Panc1 (cell line): Measurements from ENCODE around the gene PIGC. TPM values are rescaled to one million over a fixed set of nuclear protein-coding genes. Genes with fewer than 3 reads are reported as not detected.

Experiments used
- ATAC-seq: fragments of 200-7000 bp; cut with Tn5 transposase; 2 replicates; pipeline ENCODE4 v1.9.1; 2020; ENCODE audit warnings: mild to moderate bottlenecking, moderate library complexity
- BruUV-seq: library from RNA; stranded (reverse); fragments of 400-500 nt; replicated peaks from 2 replicates; lab custom pipeline; 2021; lab: Mats Ljungman, UMichigan
- CTCF ChIA-PET: fragments of 300-600 bp; sonication (Branson Sonifier 250); formaldehyde crosslinking; loops from one replicate; lab custom pipeline; 2022; ENCODE audit warnings: antibody characterized with exemption; lab: Charles Lee
- POLR2A ChIA-PET: fragments of 300-600 bp; sonication (Branson Sonifier 250); formaldehyde crosslinking; loops from one replicate; lab custom pipeline; 2022; ENCODE audit warnings: antibody characterized with exemption; lab: Charles Lee
- DNase-seq: peaks from one replicate; pipeline ENCODE4 v3.0.0-alpha.2; 2010; ENCODE audit warnings: low read depth, low spot score
- H3K27ac ChIP-seq: 2 replicates; pipeline ENCODE4 v1.5.1; 2011; ENCODE audit warnings: mild to moderate bottlenecking, low read length, inconsistent platforms
- H3K27me3 ChIP-seq: fragments of 200-500 bp; sonication (Bioruptor generic); 2 replicates; pipeline ENCODE4 v1.6.0; 2014; ENCODE audit warnings: low read length, inconsistent platforms; ENCODE audit not compliant: control insufficient read depth, insufficient read depth
- H3K36me3 ChIP-seq: fragments of 200-500 bp; sonication (Bioruptor generic); 2 replicates; pipeline ENCODE4 v1.5.1; 2014; ENCODE audit warnings: inconsistent platforms, mild to moderate bottlenecking, low read length, moderate library complexity; ENCODE audit not compliant: control insufficient read depth, insufficient read depth
- H3K4me1 ChIP-seq: 2 replicates; pipeline ENCODE4 v1.5.1; 2011; ENCODE audit warnings: inconsistent platforms, mild to moderate bottlenecking, low read length, moderate library complexity; ENCODE audit not compliant: control insufficient read depth, insufficient read depth
- H3K4me3 ChIP-seq, 2 experiments: 2 replicates each; pipeline ENCODE4 v1.5.1; 2011 to 2012; ENCODE audit warnings: low read depth in 2 of 2, low read length in 2 of 2, mild to moderate bottlenecking in 2 of 2, inconsistent platforms in 1 of 2, moderate library complexity in 1 of 2
- H3K9me3 ChIP-seq: fragments of 200-500 bp; sonication (Bioruptor generic); 2 replicates; pipeline ENCODE4 v1.5.1; 2014; ENCODE audit warnings: low read depth, mild to moderate bottlenecking, inconsistent platforms, low read length, moderate library complexity; ENCODE audit not compliant: control insufficient read depth, insufficient read depth
- CTCF ChIP-seq: fragments of 450-650 bp; IDR thresholded peaks from 2 replicates; pipeline ENCODE4 v1.5.1; 2017; ENCODE audit warnings: mild to moderate bottlenecking
- POLR2AphosphoS5 ChIP-seq: IDR thresholded peaks from 2 replicates; pipeline ENCODE4 v1.6.1; 2012; ENCODE audit warnings: mild to moderate bottlenecking, low read depth, low read length, moderate library complexity
- REST ChIP-seq, 2 experiments: IDR thresholded peaks; 2 replicates each; pipeline ENCODE4 v1.6.1; 2011 to 2012; ENCODE audit warnings: low read depth in 2 of 2, control low read depth in 1 of 2, low read length in 1 of 2, mild to moderate bottlenecking in 1 of 2, moderate library complexity in 1 of 2; ENCODE audit not compliant: insufficient read depth in 1 of 2
- SIN3A ChIP-seq: IDR thresholded peaks from 2 replicates; pipeline ENCODE4 v1.6.1; 2012; ENCODE audit warnings: low read depth, mild to moderate bottlenecking, low read length, moderate library complexity, borderline replicate concordance; ENCODE audit not compliant: insufficient read depth
- TCF7L2 ChIP-seq: IDR thresholded peaks from 2 replicates; pipeline ENCODE4 v1.6.1; 2011; ENCODE audit warnings: mild to moderate bottlenecking, low read depth, low read length, inconsistent platforms
- in situ Hi-C: cut with HindIII; loops from 2 replicates; pipeline ENCODE4 v1.10.0; 2016; ENCODE audit warnings: low sequenced_read_pairs, low pct_unique_long_range_greater_than_20kb
- intact Hi-C: fragments of 100-400 bp; cut with micrococcal nuclease; formaldehyde crosslinking; loops from one replicate; pipeline ENCODE4 v1.10.0; 2022; ENCODE audit not compliant: unreplicated experiment
- total RNA-seq: library from RNA; stranded (reverse); gene quantifications from one replicate; pipeline ENCODE4 v1.2.1, GENCODE V29; 2021; ENCODE audit not compliant: unreplicated experiment

Gene PIGC
- total RNA-seq, 1 experiment from 2014 or later = 23.6 TPM

GRCh38 chr1:172466795-172467407 lies 23.0 kb upstream of the PIGC start:
- ATAC-seq (no peak), DNase-seq (no peak)
- Histone ChIP-seq H3K27ac (no peak overlapping the region), H3K4me3 (no peak overlapping the region), H3K36me3 (no peaks in the 10 kb centered on the region), H3K4me1 (no peaks in the 10 kb centered on the region), H3K27me3 (no peaks in the 10 kb centered on the region; the same call in 1 of the 2 replicates), H3K9me3 (no peaks in the 10 kb centered on the region)
- ChIA-PET CTCF (interaction anchor here (0.5 kb wide), 2 partner anchors 24 to 253 kb away, joined by 3 to 4 read pairs; no protein-coding TSS in a partner anchor), POLR2A (interaction anchor here (0.6 kb wide), 1 partner anchor 66 kb away, joined by 3 read pairs; no protein-coding TSS in a partner anchor)
- intact Hi-C loops = no loop called here
- in situ Hi-C loops = no loop called here
- TF ChIP-seq SIN3A (no peak), CTCF (no peak), TCF7L2 (no peak), POLR2AphosphoS5 (no peak), REST (IDR thresholded peaks at IDR 0.05; ENCODE audit: insufficient read depth in 1 of 2, low read depth in 2 of 2, low read length in 1 of 2) (no peak)
- BruUV-seq = no TSS peak

- in situ Hi-C loops = no loop called here
- H3K36me3 ChIP-seq = no peaks in the 10 kb centered on the region
- H3K27ac ChIP-seq = no peak overlapping the region
- no peaks in the 10 kb centered on the region for H3K9me3 ChIP-seq
- ChIA-PET POLR2A (no interaction called here), CTCF (no interaction called here)
- H3K27me3 ChIP-seq = no peaks in the 10 kb centered on the region; the same call in 1 of the 2 replicates
- H3K4me3 ChIP-seq = no peak overlapping the region
- intact Hi-C loops = no loop called here
- DNase-seq (no peak), ATAC-seq (no peak)
- BruUV-seq = no TSS peak
- H3K4me1 ChIP-seq = no peaks in the 10 kb centered on the region
- TF ChIP-seq TCF7L2 (no peak), POLR2AphosphoS5 (no peak), CTCF (no peak), REST (IDR thresholded peaks at IDR 0.05; ENCODE audit: insufficient read depth in 1 of 2, low read depth in 2 of 2, low read length in 1 of 2) (no peak)
These were observed 21.7 kb upstream of the PIGC start for GRCh38 chr1:172465617-172466016.
